GM19395 (cell line): ENCODE measurements around the gene MYO3B.
"Not testable (repeated sequence)": the region's sequence is repeated elsewhere in the genome, so short reads cannot be mapped to it uniquely, and the experiment has no call there.

Experiments
- ATAC-seq: cut with Tn5 transposase; IDR thresholded peaks from one replicate; pipeline ENCODE4 v1.9.1; 2021; ENCODE audit warnings: mild to moderate bottlenecking, moderate library complexity; ENCODE audit not compliant: unreplicated experiment

Gene MYO3B

GRCh38 chr2:170336408-170336807 is 158.5 kb downstream of the MYO3B start:
- no peak for ATAC-seq

- ATAC-seq: no peak
Measured at GRCh38 chr2:170336916-170337315, 159.0 kb downstream of the MYO3B start.

DNA sequence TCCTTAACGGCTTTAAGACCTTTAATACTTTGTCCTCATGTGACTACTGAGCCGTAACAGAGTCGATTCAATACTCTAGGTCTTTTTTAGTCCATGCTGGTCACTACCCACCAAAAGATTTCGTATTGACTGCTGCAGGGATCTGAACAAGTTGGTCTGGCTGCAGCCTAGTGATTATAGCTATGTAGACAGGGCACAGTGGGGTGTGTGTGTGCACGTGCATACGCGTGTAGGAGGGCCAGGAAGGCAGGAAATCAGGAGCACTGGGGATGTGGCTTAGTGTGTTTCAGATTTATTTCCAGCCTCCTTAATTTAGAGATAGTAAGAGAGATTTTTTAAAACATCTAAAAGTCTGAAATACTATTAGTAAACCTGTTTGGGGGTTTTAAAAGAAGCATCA is 161.4 kb downstream of the MYO3B start:
- no peak for ATAC-seq

DNA sequence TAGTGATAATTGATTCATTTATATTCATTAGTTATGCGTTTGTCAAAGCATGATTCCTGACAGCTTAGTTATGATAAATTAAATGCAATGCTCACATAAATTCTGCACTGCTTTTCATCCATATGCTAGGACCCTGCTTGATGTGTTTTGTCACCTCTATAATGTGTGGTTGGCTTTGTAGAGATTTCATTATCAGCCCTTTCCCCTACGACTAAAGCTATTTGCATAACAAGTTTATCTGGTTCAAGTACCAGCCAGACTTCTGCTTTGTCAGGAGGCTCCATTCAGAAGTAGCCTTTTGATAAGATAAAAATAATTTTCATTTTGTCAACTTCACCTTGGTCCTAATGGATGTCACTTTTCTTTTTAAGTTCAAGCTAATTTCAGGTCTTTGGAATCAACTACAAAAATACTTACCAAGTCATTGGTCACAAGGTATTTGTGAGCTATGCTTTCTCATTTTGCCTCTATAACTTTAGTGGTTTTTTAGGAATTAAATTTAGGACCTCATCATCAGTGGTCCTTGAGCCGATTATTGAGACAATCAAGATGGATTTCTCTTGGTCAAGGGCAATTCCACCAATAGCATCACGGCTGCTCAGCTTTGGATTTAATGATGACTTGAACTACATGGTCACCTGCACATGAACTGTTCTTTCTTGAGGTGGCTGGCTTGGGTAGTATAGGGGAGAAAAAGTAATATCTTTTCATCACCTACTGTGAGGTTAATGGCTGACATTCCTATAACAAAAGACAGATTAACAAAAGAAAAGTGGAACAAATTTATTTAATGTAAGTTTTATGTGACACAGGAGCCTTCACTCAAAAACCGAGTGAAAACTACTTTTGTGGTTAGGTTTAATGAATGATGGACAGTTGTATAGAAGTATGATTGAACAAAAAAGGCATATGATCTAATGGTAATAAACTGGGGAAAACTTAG is 162.1 kb downstream of the MYO3B start:
- ATAC-seq: no peak

DNA sequence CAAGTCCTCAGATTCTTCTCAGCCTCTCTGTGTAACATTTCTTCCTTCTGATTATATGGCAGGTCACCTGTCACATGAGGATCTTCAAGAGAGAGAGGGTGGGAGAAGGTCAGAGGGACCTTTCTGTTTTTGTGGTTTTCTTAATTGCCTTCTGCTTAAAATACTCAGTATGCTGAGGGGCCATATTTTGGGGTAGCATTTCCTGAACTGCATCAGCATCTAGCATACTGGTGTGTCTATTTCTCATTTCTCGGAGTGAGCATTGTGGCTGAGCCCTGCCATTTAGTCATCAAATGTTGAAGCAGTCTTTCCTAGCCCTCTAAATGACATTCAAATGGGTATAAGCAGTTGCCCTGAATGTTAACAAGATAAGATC is 162.7 kb downstream of the MYO3B start:
- peak; percentile 86 for ATAC-seq

DNA sequence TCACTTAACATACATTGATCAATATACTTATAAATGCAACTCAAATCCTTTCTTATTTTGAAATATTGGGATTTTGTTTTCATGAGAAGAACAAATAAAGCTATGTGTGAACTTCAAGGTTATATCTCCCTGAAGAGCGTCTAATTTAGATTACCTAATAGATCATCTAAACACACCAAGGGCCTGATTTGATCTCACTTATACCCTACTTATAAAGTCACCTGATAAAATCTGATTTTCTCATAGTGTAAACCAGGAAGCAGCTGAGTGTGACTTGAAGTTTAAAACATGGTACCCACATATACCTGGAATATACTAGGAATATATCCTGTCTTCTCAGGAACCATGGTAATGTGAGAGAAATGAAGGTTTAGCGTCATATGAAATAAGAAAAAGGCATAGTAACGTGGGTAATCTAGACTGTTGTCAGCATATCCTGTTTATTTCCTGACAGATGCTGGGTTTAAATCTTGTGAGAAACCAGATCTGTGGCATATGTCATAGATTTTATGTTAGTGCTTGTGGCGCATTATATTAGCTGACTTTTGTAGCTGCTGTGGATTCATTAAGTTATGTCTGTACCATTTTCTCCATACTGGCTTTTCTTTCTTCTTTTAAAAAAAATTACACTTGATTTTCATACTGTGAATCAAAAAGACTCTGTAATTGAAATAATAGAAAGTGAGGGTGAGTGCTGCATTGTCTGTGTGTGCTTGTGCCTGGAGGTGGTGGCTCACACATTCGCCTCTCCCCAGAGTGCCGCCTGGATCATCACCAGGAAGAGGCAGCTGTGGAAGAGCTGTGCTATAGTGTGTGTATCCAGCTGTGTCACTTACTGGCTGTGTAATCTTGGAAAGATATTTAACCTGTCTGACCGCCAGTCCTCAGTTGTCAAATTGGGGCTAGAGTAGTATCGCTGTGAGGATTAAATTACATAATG is 164.0 kb downstream of the MYO3B start:
- no peak for ATAC-seq

GRCh38 chr2:170344663-170345346 is 166.9 kb downstream of the MYO3B start:
- ATAC-seq: no peak

GRCh38 chr2:170345607-170346006 is 167.7 kb downstream of the MYO3B start:
- no peak for ATAC-seq

GRCh38 chr2:170349269-170349668 is 171.3 kb downstream of the MYO3B start:
- not testable (repeated sequence) for ATAC-seq

DNA sequence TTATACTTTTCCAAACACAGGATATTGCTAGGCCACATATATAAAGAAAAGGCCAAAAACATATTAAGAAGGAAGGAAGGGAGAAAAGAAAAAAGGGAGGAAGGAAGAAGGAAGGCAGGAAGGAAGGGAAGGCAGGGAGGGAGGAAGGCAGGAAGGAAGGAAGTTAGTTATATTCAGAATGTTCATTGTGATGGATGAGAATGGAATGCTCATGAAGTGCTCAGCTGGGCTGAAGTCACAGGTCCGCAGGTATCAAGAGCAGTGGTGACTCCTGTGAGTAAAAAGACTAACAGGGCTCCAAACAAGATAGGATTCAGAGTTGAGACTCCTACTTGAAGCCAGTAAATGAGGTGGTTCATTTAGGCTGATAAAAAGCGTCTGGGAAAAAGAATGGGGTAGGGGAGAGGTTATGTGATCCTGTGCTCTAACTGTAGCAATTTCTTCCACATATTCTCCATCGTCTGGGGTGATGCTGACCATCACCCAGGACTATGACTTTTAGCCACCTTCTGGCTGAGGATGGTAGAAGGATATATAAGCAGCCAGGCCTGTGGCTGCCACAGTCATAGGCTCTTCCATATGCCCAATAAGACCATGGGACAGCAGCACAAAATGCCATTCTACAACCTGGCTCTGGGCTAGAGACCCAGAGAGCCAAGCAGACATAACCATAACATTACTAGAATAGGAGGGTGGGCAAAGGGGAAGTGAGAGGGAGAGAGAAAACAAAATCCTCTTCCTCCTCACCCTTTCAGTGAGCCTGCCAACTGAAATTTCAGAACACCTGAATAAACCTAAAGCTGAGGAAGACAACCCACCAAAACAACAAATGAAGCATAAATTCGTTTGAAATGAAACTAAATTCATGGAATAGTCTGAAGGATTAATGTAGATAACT is 173.2 kb downstream of the MYO3B start:
- ATAC-seq: no peak

GRCh38 chr2:170353723-170354122 is 175.8 kb downstream of the MYO3B start:
- ATAC-seq: no peak

DNA sequence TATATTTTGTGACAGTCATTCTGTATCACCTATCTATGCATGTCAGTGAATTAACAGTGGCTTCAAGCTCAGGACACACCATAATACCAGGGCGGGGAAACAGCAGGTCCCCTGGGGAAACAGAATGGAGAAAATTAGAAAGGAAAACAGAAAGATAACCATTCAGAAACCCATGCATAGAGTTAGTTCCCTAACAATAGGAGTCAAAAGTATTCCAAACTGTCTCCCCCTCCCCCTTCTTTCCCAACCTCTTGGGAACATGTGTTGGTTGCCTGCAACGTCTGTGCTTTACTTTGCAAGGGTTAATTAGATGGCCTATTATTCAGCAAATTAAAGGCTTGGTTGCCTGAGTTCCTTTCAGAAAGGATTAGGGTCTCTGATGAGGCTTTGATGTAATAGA is 176.4 kb downstream of the MYO3B start:
- ATAC-seq: no peak

DNA sequence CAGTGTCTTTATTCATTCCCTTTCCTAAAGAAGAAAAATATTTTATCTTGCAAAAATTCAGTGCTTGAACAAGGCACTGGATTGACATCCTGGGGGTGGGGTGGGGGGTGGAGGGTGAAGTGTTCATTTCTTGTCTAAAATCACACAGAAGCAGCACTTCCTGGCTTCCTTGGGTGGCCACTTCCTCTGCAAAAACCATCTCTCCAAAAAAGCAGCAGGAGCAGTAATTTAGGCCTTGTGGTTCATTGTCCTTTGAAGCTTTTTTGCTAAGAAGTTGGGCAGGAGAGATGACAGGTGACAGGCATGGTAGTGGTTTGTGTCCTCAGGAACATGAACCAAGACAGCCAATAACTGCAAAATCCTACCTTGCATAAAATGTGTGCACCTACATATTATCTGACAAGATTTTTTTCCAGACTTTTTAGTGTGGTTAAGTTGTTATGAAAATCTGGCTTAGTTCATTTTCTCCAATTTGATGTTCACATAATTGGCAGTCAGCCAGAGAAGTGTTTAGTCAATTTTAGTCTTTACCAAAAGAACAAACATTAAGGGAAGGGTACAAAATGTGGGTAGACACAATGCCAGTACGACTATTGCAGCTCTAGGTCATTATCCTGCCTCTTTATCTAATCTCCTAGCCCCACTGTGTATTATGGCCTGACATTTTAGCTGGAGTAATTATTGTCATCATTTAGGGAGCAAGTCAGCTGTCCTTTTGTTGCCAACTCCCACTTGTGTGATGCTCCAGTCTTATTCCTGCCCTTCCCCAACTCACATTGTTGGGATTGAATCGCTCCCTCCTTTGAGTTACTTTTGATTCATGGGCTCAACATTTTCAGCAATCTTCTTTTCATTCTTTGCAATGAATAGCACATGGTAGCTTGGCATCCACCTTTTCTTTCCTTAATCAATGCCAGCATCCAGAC is 177.2 kb downstream of the MYO3B start:
- no peak for ATAC-seq

DNA sequence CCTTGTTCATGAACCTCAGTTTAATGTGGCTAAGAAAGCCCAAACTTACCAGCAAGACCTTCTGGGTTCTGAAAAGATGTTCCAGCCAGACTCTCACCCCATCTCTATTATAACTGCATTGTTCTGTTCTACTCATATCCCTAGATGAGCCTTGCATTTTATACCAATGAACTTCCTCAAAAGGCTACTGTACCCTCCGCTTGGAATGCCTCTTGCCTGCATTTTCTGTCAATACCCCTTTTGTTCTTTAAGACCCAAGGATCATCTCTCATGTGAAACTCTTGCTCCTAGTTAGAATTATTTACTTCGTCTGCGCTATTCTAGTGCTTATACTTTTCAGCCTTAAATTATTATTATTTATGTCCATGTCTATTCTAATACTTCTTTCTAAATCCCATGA is 181.5 kb downstream of the MYO3B start:
- no peak for ATAC-seq

- ATAC-seq: no peak
Measured at GRCh38 chr2:170360546-170361089, 182.7 kb downstream of the MYO3B start.

DNA sequence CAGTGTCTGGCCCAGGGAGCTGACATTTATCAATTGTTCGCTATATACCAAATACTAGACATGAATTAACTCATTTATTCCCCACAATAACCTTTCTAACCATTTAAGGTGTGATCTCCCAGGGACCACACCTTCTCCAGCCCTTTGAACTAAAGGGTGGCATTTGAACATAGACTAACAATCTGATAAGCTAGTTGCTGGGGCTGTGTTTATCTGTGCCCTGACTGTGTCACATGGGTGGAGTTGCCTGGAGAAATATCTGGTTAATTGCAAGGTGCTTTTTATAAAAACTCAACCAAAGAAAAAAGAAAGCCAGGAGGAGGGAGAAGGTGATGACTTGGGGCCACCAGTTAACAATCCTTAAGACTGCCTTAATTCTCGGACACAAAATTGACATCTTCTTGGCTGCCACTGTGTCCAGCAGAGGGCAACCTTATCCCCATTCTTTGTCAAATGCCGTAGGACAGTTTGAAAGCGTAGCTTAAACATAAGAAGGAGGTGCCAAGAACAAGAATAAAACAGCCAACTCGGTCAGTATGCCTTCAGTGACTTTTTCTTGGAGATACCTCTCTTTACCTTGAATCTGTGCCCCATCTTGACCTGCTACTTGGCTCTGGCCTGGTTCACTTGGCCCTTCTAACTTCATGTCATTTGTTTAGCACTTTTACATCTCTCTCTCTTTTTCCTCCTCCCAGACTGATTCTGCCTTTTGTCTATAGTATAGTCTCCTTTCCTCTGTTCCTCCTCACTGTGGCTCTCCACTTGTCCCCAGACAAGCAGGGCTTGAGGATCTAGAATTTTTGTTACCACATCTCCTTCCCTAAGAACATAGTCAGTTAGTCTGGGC is 183.4 kb downstream of the MYO3B start:
- no peak for ATAC-seq

GRCh38 chr2:170362313-170362870 is 184.4 kb downstream of the MYO3B start:
- no peak for ATAC-seq
